GM04504 (cell line): ENCODE measurements around the gene GAP43.

Source experiments
- DNase-seq: peaks from one replicate; pipeline ENCODE4 v3.0.0-alpha.2; 2012; ENCODE audit warnings: low read depth

GAP43 gene

DNA sequence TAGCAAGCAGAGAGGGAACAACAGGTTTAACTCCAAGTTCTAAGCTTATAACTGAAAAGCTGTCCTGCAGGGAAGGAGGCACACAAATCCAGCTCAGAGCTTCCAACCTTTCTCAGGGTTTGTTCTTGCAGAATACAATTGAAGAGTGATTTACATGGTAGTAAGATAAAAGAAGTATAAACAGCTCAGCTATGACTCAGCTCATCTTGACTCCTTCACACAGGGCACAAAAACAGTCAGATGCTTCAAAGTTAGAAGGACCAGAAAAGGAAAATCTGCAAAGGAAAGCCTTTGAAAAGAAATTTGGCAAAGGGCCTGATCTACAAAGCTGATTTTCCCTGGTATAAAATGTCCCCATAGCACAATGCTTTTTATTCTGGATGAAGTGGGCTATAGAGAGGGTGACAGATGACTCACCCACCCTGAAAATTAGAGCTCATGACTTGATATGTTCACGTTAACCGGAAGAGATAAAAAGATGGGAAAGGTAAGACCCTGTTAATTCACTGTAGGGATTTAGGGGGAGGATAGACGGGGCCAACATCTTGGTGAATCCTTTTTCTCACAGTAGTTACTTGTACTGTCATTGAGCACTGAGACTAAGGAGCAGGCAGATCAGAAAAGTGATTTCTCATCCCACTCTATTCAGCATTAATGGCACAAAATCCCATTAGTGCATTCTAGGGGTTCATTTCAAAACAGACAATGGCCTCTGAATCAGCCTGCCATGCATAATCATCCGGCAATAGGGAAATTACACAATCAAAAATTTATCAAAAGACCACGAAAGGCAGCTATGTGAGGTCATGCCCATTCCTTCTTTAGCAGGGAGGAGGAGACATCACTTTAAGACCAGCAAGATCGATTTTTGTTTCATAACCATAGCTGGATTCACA, 143.5 kb downstream of the GAP43 start:
- DNase-seq = no peak

GRCh38 chr3:115768661-115769060, 145.4 kb downstream of the GAP43 start:
- no peak for DNase-seq
